HG02588 (cell line): ENCODE results near the gene FAM3A.
A peak's percentile ranks its signal among the peaks of the same experiment; 100 is the strongest.

Source experiments
- ATAC-seq: cut with Tn5 transposase; IDR thresholded peaks from one replicate; pipeline ENCODE4 v1.9.1; 2021; ENCODE audit warnings: mild to moderate bottlenecking, moderate library complexity; ENCODE audit not compliant: unreplicated experiment

FAM3A gene

DNA sequence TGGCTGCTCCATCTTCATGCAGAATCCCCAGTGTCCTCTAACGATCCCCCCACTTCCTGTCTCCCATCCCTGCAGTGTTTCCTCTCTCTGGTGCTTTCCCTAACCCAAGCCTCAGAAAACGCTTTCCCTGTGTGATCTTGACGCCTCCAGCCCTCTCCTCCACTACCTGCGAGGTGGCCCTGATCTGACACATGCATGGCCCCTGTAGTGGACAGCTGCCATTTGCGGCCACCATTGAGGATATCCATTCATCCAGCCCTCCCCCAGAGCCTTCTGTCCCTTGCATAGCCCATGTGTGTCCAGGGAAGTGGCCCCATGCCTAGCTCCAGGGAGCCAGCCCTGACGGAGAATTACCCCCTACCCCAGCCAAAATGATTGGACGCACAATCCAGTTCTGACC is 32.7 kb downstream of the FAM3A start:
- no peak for ATAC-seq

DNA sequence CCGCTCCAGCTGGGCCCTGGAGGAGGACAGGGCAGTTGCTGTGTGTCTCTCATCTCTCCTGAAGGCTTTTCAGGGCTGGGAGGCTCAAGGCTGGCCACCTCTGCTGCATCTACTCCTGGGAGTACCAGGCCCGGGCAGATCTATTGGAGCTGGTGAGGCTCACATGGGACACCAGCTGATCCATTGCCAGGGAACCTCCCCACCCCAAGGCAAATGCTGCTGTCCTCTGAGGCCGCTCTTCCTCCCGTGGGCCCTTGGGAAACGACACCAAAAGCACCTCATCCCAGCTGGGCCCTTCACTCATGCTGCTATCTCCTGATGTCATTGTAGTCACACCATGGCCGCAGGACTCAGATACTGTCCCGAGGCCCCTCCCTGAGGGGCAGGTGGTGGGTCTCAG is 33.2 kb downstream of the FAM3A start:
- ATAC-seq = no peak

DNA sequence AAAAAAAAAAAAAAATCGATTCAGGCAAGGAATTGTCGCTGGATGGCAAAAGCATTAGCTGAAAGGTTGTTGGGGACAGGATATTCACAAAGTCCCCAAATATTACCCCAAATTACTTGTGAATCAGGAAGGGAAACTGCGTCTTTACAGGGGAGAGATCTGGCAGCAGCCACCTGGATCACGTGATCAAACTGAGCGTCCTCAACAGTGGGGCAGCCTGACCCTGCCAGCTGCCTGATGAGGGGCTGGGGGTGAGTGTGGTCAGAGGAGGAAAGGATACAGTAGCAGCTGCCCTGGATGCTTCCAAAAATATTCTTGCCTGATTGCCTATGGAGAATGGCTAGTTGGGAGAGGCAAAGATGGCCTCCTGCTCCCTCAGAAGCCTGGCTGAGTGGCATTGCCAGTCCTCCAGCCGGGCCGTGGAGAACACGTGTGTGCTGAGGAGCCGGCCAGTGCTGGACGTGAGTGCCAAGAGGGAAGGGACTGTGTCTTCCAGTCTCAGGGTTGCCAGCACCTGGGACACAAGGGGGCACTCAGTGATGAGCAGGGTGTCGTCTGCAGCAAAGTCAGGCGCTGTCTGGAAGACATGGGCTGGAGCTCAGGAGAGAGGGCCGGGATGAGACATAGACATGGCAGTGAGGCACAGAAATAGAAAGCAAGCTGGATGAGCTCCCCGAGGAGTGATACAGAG is 34.0 kb downstream of the FAM3A start:
- ATAC-seq = no peak

DNA sequence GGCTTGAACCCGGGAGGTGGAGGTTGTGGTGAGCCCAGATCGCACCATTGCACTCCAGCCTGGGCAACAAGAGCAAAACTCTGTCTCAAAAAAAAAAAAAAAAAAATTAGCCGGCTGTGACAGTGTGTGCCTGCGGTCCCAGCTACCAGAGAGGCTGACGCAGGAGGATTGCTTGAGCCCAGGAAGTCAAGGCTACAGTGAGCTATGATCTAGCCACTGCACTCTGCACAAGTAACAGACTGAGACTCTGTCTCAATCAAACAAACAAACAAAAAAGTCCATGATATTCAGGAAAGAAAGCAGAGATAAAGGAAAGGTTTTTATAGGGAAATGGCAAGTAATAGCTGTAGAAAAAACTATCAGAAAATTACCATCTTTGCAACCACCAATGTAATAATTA is 34.8 kb downstream of the FAM3A start:
- no peak for ATAC-seq

DNA sequence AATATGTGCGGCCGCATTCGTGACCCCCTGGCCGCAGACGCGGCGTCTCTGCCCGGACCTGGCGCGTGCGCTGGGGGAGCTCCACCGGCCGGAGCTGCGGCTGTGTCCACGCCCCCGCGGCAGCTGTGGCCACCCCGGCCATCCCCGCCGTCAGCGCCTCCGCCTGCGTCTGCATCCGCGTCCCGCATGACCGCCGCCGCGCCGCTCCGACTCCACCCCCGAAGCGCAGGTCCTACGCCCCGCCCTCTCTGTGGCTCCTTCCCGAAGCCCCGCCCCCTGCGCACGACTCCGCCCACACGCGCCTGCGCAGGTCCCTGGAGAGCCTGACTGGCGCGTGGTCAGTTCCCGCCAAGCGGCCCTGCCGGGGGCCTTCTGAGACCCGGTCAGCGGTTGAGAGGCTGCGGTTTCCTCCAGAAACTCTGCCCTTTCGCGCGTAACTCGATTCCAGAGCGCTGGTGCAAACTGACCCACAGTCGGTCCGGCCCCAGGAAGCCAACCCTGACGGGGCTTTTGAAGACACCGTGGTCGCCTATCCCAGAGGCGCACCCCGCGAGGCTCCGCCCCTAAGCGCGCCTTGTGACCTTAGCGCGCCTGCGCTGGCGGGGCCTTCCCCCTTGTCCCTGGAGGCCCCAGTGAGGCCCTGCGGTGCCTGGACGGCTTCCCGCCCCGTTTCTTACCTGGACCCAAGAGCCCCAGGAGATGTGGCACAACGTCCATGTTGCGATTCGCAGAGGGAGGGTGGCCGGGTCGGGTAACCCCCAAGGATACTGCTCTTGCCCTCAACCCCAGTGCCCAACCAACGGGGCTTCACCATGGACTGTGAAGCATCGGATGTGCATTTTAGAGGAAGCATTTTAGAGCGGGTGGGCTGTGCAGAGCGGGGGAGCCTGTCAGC is 37.1 kb downstream of the FAM3A start, which contains the start of gene LAGE3:
Gene LAGE3 (minus strand): TSS at position 554 of the 895 bp plus-strand sequence. CDS start 366 bp downstream, at position 188.
- peak; percentile 90 for ATAC-seq

DNA sequence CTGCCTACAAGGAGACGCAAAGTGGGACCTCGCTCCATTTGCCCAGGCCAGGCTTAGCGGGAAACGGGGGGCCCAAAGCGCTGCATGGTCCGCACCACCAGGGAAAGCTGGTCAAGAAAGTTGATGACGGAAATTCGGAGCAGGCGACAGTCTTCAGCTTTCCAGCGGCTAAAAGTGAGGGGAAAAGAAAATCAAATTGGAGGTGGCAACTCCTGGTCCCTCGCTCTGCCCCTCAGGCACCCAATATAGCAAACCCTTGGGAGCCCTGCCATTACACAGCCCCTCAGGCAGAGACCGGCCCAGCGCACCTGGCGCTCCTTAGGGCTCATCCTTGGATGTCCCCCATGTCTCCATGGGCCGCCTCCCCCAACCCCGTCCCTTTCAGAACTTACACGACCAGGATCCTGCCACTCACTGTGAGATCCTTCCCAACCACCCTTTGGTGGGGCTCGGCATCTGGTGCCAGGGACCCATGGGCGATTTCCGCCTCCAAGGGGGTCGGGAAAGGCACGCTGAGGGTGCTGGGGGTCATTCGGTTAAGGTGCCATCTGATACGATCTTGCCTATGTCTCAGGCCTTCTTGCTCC is 38.0 kb downstream of the FAM3A start:
- no peak for ATAC-seq

DNA sequence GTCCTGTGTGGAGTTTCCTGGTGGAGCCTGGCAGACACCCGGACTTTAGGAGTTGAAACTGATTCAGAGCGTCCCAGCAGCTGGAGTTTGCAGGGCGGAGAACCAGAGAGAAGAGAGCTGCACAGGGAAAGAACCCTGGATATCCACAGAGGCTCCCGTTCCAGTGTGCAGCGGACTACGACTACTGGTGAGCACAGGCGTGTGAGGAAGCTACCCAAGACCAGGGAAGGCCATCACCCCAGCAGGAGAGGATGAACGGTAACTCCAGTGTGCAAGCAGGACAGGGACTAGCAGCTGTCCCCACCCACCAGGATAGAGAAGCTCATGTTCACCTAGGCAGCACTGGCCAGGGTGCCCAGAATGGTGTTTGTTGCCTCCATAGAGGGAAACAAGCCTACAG is 39.2 kb downstream of the FAM3A start:
- ATAC-seq = no peak

DNA sequence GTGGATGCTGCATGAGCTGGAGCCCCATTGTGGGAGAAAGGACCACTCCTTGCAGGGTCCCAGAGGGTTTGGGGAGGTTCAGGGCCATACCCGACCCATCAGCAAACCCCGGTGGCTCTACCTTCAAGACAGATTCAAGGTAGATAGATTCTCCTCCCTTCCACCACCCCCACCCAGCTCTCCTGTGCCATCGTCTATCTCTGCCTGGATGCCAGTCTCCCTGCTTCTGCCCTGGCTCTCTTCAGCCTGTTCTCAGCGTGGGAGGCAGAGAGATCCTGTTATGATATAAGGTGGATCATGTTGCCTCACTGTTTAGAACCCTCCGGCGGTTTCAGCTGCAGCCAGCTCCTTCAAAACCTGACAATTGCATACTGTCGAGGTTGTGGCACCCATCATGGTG is 42.3 kb downstream of the FAM3A start:
- ATAC-seq = no peak

DNA sequence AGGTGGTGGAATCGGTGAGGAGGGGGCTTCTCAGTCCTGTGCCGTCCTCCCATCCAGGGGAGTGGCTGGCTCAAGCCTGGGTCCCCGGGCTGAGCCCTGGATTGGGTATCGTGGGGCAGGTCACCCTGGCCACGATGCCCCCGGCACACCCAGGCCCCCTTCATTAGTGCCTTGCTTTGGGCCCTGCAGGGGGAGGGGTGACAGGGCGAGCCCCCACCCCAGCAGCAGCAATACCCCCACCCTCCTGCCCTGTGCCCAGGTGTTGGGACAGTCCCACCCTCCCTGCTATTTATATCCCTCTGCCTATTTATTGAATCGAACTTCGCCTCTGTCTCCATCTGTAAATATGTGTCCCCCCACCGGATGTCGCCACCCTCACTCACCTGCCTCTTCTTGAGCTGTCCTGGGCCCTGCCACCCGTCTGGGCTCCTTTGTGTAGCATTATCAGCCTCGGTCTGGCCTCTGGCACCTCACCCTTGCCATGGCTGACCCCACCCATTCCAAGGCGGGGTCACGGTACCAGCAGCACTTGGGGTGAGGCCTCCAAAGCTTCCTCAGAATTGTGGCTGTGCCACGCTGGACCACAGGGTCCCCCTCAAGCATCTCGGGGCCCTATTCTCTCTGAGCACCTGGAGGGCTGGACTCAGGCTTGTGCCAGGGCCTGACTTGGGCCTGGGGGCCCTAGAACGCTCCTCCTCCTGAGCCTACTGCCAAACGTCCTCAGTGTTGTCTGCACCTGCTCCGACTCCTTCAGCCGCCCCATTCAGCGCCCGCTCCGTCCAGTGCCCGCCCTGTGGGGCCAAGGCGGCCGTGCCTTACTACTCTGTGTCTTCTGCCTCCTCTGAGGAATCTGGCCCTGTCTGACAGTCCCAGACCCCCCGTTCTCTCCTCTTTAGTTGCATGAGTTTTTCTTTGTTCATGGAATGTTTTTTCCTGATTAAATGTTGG is 43.1 kb downstream of the FAM3A start:
- ATAC-seq = no peak

DNA sequence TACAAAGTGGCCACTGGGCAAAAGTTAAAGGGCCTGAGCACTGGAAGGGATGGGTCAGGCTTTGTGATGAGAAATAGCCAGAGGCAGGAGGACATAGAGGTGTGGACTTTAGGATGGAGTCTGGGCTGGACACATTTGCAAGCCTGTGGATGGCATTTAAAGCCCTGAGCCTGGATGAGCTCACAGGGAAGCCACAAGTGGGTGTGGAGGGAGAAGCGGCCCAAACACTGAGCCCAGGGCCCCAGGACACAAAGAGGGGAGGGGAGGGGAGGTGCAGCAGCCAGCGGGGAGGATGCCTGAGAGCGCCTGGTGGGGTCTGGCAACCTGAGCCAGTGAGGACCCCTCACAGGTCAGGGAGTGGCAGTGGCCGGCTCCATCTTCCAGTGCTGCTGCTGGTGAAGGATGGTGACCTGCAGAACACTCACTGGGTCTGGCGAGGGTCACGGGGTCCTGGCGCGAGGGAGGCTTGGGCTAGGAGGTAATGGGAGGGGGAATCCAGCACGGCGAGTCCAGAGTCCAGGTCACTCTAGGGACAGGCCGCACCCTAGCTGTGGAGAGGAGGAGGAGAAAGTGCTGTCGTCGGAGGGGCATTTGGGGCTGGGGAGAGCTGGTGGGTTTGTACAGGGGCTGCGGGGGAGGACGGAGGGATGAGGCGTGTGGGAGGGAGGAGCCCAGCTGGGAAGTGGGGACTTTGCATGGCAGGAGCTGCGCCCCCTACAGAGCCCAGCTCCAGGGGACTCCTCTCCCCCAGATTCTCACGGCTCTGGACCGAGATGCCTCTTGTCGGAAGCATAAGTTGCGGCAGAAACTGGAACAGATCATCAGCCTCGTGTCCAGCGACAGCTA is 44.0 kb downstream of the FAM3A start:
- no peak for ATAC-seq

DNA sequence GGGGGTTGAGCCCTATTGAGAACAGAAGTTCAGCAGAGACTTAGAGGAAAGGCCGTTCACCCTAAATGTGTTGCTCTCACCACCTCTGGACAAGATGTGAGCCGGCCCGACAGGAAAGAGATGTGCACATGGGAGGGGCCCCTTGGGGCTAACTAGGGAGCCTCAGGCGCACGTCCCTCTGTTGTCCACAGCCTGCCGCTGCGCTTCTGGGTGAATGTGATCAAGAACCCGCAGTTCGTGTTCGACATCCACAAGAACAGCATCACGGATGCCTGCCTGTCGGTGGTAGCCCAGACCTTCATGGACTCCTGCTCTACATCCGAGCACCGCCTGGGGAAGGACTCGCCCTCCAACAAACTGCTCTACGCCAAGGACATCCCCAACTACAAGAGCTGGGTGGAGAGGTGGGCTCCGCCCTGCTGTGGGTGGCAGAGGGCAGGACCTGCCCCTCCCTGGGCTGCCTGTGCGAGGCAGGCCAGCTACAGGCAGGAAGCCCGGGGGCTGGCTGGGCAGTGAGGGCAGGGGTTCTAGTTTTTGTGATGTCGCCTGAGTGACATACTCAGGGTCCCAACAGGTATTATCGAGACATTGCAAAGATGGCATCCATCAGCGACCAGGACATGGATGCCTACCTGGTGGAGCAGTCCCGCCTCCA is 45.0 kb downstream of the FAM3A start:
- no peak for ATAC-seq

DNA sequence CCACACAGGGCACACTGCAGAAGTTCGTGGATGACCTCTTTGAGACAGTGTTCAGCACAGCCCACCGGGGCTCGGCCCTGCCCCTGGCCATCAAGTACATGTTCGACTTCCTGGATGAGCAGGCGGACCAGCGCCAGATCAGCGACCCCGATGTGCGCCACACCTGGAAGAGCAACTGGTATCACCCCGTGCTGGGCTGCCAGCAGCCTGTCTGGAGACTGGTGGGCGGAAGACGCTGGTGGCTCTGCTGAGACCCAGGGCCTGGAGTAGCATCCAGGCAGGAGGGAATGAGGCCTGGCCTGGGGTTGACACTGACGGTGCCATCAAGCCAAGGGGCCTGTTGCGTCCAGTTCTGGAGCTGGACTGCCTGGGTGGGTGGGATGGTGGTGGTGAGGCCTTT is 45.6 kb downstream of the FAM3A start:
- ATAC-seq = no peak

DNA sequence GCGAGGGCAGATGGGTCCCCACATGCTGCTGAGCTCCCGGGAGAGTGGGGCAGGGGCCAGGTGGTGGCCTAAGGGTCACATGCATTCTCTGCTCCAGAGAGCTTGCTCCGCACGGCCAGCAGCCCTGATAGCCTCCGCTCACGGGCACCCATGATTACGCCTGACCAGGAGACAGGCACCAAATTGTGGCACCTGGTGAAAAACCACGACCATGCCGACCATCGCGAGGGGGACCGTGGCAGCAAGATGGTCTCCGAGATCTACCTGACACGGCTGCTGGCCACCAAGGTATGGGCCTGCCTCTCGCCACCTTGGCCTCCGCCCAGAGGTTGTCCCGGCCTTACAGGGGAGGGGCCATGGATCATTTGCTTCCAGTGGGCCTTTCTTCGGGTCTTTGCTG is 46.2 kb downstream of the FAM3A start:
- ATAC-seq = no peak

DNA sequence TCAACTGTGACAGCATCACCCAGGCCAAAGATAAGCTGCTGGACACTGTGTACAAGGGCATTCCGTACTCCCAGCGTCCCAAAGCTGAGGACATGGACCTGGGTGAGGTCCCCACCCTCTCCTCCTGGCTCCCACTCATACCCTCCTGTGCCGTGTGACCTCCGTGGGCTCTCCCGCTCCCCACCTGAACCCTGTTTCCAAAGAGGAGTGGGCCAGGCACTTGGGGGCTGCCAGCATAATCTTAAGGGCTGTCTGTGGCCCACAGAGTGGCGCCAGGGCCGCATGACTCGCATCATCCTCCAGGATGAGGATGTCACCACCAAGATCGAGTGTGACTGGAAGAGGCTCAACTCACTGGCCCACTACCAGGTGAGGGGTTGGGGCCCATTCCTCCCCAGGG is 46.9 kb downstream of the FAM3A start:
- no peak for ATAC-seq

DNA sequence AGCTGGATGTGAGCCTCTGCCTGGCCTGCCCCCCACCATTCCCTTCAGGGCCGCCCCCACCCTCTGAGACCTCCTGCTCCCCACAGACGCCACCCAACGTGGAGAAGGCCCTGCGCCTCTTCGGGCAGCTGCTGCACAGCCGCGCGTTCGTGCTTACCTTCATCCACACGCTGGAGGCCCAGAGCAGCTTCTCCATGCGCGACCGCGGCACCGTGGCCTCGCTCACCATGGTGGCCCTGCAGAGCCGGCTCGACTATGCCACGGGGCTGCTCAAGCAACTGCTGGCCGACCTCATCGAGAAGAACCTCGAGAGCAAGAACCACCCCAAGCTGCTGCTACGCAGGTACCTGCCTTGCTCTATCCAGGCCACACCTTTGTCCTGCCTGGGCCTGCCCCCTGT is 47.8 kb downstream of the FAM3A start:
- no peak for ATAC-seq

DNA sequence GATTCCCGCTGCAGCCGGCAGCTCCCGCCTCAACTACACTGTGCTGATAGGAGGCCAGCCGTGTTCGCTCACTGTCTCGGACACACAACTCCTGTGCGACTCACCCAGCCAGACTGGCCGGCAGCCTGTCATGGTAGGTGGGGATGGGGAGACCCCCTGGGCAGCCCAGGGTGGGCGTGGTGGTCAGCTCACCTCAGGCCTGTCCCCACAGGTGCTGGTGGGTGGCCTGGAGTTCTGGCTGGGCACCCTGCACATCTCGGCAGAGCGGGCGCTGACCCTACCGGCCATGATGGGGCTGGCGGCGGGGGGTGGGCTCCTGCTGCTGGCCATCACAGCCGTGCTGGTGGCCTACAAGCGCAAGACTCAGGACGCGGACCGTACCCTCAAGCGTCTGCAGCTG is 48.5 kb downstream of the FAM3A start:
- ATAC-seq = no peak

DNA sequence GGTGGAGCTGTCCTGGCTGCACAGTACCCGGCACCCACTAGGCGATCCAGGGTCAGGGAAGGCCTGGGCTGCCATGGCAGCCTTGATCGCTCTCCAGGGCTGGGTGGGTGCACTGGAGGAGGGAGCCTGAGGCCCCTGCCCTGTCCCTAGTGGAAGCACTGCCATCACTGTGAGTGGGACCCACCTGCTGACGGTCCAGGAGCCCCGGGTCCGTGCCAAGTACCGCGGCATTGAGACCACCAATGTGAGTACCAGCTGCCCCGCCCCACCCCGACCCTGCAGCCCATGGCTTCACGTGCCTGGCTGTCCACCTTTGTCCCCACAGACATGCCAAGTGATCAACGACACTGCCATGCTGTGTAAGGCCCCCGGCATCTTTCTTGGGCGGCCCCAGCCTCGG is 49.1 kb downstream of the FAM3A start:
- ATAC-seq = no peak

DNA sequence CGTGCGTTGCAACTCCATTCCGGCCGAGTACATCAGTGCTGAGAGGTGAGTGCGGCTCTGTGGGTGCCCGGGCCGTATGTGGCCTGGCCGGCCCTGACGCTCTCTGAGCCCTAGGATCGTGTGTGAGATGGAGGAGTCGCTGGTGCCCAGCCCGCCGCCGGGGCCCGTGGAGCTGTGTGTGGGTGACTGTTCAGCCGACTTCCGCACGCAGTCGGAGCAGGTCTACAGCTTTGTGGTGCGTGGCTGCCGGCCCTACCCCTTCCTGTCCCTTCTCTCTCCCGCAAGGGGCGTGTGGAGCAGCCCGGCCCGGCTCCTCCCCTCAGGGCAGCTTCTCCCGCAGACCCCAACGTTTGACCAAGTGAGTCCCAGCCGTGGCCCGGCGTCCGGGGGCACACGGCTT is 50.0 kb downstream of the FAM3A start:
- ATAC-seq = no peak

DNA sequence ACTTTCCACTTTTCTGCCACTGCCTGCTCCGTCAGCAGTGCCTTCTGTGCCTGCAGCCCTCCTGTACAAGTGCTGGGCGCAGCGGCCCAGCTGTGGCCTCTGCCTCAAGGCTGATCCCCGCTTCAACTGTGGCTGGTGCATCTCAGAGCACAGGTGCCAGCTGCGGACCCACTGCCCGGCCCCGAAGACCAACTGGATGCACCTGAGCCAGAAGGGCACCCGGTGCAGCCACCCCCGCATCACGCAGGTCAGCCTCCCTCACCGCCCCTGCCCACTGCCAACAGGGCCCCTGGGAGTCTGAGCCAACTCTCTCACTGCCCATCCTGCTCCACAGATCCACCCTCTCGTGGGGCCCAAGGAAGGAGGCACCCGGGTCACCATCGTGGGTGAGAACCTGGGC is 50.4 kb downstream of the FAM3A start:
- no peak for ATAC-seq
